Testis (tissue), 3 donors: Measurements from ENCODE around the gene KRTAP5-7. TPM values are rescaled to one million over a fixed set of nuclear protein-coding genes. Genes with fewer than 3 reads are reported as not detected.
A peak's percentile ranks its signal among the peaks of the same experiment; 100 is the strongest.
"Not testable (repeated sequence)": the region's sequence is repeated elsewhere in the genome, so short reads cannot be mapped to it uniquely, and the experiment has no call there.

ENCODE experiments used
- DNase-seq: peaks from one replicate; pipeline ENCODE4 v3.0.0-alpha.2; 2019
- H3K27ac ChIP-seq, 2 donors: fragments of 200-600 bp; sonication (generic); one replicate each; pipeline ENCODE4 v1.5.1; 2019
- H3K27me3 ChIP-seq: fragments of 200-600 bp; sonication (generic); one replicate; pipeline ENCODE4 v1.5.1; 2019
- H3K36me3 ChIP-seq: fragments of 200-600 bp; sonication (generic); one replicate; pipeline ENCODE4 v1.5.1; 2017; ENCODE audit warnings: low read depth; ENCODE audit errors: missing control alignments
- H3K4me1 ChIP-seq: fragments of 200-600 bp; sonication (generic); one replicate; pipeline ENCODE4 v1.5.1; 2019
- H3K4me3 ChIP-seq, 2 donors: fragments of 200-600 bp; sonication (generic); one replicate each; pipeline ENCODE4 v1.5.1; 2017 to 2019
- H3K9me3 ChIP-seq: fragments of 200-600 bp; sonication (generic); one replicate; pipeline ENCODE4 v1.5.1; 2017
- CTCF ChIP-seq, 3 experiments: fragments of 450-650 bp in 2 of 3; fragments of 200-600 bp in 1 of 3; sonication (generic) in 1 of 3; IDR thresholded peaks; one replicate each; pipeline ENCODE4 v1.5.1; 2016 to 2019; ENCODE audit warnings: antibody characterized with exemption in 3 of 3, mild to moderate bottlenecking in 2 of 3, moderate library complexity in 1 of 3
- POLR2A ChIP-seq: fragments of 450-650 bp; IDR thresholded peaks from one replicate; pipeline ENCODE4 v1.6.1; 2017; ENCODE audit warnings: antibody characterized with exemption, mild to moderate bottlenecking, moderate library complexity
- WGBS, 2 donors: methylation state at CpG; one replicate each; pipeline ENCODE4 v1.1.5; 2018; 5-methylcytosine and 5-hydroxymethylcytosine counted together
- intact Hi-C: fragments of 100-400 bp; cut with DNase I; formaldehyde crosslinking; loops from one replicate; pipeline ENCODE4 v1.15.1; 2023; ENCODE audit warnings: low total_unique reads
- polyA plus RNA-seq: library from polyadenylated mRNA; stranded (reverse); fragments of 350-450 nt; fragmentation: Illumina TruSeq; extraction: RNeasy Lipid Tissue Mini Kit (QIAGEN cat#74804); gene quantifications from one replicate; pipeline ENCODE4 v1.2.3, GENCODE V29; 2014; ENCODE audit warnings: low read depth, low replicate concordance; ENCODE audit not compliant: insufficient read depth
- total RNA-seq, 2 donors: library from RNA; depleted of rRNA; stranded (reverse); fragments of >200 nt; gene quantifications; one replicate each; pipeline ENCODE4 v1.2.3, GENCODE V29; 2016

Gene KRTAP5-7
- total and polyA plus RNA-seq, 3 donors from 2014 or later, result 0.94 to 1.7 (median 1.7) TPM

- H3K4me3 ChIP-seq, result no peak overlapping the region
- WGBS, 2 donors, result 36 to 42% methylated on average over 8 of the region's 8 CpGs
- no peaks in the 10 kb centered on the region for H3K36me3 ChIP-seq
- peak; percentile 68 for DNase-seq
- no peak for TF ChIP-seq POLR2A
- peak in 2 of 3 experiments; percentile 17 to 52 for TF ChIP-seq CTCF (IDR thresholded peaks at IDR 0.05)
- no peaks in the 10 kb centered on the region for H3K4me1 ChIP-seq
- no peaks in the 10 kb centered on the region for H3K9me3 ChIP-seq
- no peaks in the 10 kb centered on the region for H3K27me3 ChIP-seq
- intact Hi-C loops, result no loop called here
- H3K27ac ChIP-seq, result no peak overlapping the region
These were observed 36.3 kb downstream of the KRTAP5-7 start for GRCh38 chr11:71563406-71563805.

- intact Hi-C loops, result no loop called here
- no peak overlapping the region for H3K27ac ChIP-seq
- DNase-seq, result no peak
- H3K27me3 ChIP-seq, result no peaks in the 10 kb centered on the region
- no peak overlapping the region for H3K4me3 ChIP-seq
- no peaks in the 10 kb centered on the region for H3K9me3 ChIP-seq
- 91 to 95% methylated on average over 4 of the region's 4 CpGs for WGBS, 2 donors
- TF ChIP-seq POLR2A (no peak), CTCF (IDR thresholded peaks at IDR 0.05) (no peak)
- H3K36me3 ChIP-seq, result no peaks in the 10 kb centered on the region
- no peaks in the 10 kb centered on the region for H3K4me1 ChIP-seq
These were observed 37.4 kb downstream of the KRTAP5-7 start for GRCh38 chr11:71564430-71564829.

- Histone ChIP-seq H3K27ac (no peak within 1 kb of the TSS), H3K27me3 (no peaks in the 10 kb centered on the region), H3K9me3 (no peaks in the 10 kb centered on the region), H3K4me3 (no peak within 1 kb of the TSS), H3K4me1 (no peaks in the 10 kb centered on the region), H3K36me3 (no peaks in the 10 kb centered on the region)
- intact Hi-C loops, result no loop called here
- TF ChIP-seq CTCF (IDR thresholded peaks at IDR 0.05) (no peak), POLR2A (no peak)
- WGBS, 2 donors, result 41 to 54% methylated on average over 2 to 5 of the region's 5 CpGs
- no peak for DNase-seq
These were observed 38.2 kb downstream of the KRTAP5-7 start, which contains the start of gene KRTAP5-10 for GRCh38 chr11:71565263-71565662. TSS of gene KRTAP5-10 (plus strand) at chr11:71565563. CDS start at chr11:71565588, 25 bp downstream.

- H3K27ac ChIP-seq, result no peak overlapping the region
- no peak for DNase-seq
- H3K4me1 ChIP-seq, result no peaks in the 10 kb centered on the region
- intact Hi-C loops, result no loop called here
- H3K27me3 ChIP-seq, result no peaks in the 10 kb centered on the region
- no peaks in the 10 kb centered on the region for H3K9me3 ChIP-seq
- WGBS, 2 donors, result 60 to 68% methylated on average over 10 of the region's 10 CpGs
- no peaks in the 10 kb centered on the region for H3K36me3 ChIP-seq
- no peak overlapping the region for H3K4me3 ChIP-seq
- TF ChIP-seq POLR2A (no peak), CTCF (IDR thresholded peaks at IDR 0.05) (no peak)
These were observed 39.1 kb downstream of the KRTAP5-7 start for GRCh38 chr11:71566081-71566620.

DNA sequence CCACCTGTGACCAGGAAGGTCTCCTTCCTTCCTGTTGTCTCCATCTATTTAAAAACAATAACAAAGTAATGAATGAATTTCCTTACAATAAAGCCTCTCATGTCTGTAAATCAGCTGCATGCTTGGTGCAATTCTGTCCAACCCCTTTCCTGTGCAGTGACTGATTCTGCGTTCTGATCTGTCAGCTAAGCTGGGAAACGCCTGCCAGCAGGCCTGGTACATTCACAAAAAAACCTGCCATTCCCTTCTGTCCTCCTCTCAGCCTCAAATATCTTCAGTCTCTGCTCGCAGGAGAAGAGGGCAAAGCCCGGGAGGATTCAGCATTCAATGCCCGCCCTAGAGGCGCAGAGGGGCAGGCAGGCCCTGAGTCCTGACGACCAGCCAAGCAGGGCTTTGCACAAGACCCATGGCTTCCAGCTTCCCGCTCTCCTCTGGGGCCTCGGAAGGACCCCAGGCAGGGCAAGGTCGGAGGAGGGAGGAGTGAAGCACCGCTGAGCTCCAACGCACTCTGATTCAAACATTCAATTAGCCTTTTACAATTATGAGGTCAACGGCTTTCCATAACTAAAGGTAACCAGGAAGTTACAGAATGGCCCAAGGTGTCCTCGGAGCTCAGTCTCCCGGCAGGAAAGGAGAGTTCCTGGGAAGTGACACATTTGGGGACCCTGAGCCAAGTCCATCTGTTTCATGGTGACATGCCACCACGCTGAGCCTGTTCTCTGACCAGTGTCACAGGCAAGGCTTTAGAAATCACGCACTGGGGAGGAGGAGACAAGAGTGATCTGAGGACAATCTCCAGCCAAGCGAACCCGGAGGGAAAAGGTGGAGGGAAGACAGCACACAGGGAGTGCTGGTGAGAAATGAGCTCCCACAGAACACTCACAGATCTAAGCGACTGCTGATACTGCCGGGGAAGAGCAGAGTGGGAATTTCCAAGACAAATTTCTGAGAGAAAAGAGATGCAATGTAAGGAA, 39.8 kb downstream of the KRTAP5-7 start:
- WGBS, 2 donors, result 59% methylated on average over 20 of the region's 21 CpGs
- intact Hi-C loops, H3K4me1 ChIP-seq, H3K27ac ChIP-seq, H3K36me3 ChIP-seq, H3K27me3 ChIP-seq, DNase-seq, H3K9me3 ChIP-seq, H3K4me3 ChIP-seq: not testable (repeated sequence)

DNA sequence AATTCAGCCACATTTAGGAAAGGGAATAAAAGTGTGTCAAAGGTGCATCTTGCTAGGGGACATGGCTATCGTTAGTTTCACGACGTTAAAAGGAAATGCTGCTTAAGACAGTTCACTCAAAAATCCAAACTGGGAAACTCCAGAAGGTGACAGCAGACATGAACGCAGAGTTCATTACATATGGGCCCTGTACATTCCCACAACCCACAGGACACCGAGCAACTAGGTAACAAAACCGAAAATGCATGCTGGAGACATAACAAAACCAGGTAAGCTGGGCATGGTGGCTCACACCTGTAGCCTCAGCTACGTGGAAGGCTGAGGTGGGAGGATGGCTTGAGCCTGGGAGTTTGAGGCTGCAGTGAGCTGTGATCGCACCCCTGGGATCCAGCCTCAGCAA, 40.6 kb downstream of the KRTAP5-7 start:
- intact Hi-C loops, H3K4me3 ChIP-seq, H3K4me1 ChIP-seq, H3K9me3 ChIP-seq, H3K27me3 ChIP-seq, DNase-seq, H3K36me3 ChIP-seq, H3K27ac ChIP-seq: not testable (repeated sequence)
- 54 to 73% methylated on average over 7 of the region's 8 CpGs for WGBS, 2 donors
